ENCODE results near the gene TMEM259.

Gene TMEM259

GRCh38 chr19:960601-960938 lies 60.4 kb downstream of the TMEM259 start:
- DNase-seq (ENCODE audit: low read depth) = no peak

GRCh38 chr19:960020-960419 lies 60.9 kb downstream of the TMEM259 start:
- DNase-seq (ENCODE audit: low read depth) = no peak
